Measurements from ENCODE around the gene SAP25. TPM values are rescaled to one million over a fixed set of nuclear protein-coding genes. Genes with fewer than 3 reads are reported as not detected.

SAP25 gene
- total and polyA plus RNA-seq, 2 experiments from 2014 or later: 3.8 to 4.1 TPM

DNA sequence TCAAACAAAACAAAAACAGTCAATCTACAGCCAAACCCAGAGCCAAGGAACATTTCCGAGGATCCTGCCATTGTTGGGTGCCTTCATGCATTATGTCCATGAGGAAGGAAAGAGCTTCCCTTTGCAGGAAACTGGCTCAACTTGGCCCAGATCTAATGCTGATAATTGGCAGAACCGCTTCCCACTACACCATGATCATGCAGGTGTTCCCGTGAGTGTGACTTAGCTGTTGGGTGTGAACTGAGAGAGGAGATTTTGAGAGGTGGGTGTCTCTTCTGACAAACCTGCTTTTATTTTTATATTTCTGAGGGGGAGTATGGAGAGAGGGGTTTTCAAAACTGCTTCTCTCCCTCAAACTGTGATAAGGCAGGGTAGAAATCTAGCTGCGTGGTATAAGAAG lies 14.6 kb downstream of the SAP25 start (continued):
- TF ChIP-seq, protein P1, sequence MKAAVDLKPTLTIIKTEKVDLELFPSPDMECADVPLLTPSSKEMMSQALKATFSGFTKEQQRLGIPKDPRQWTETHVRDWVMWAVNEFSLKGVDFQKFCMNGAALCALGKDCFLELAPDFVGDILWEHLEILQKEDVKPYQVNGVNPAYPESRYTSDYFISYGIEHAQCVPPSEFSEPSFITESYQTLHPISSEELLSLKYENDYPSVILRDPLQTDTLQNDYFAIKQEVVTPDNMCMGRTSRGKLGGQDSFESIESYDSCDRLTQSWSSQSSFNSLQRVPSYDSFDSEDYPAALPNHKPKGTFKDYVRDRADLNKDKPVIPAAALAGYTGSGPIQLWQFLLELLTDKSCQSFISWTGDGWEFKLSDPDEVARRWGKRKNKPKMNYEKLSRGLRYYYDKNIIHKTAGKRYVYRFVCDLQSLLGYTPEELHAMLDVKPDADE (IDR thresholded peaks at IDR 0.05): no peak
- TF ChIP-seq EZH2 (IDR thresholded peaks at IDR 0.05; ENCODE audit: low read depth, unreplicated experiment): no peak
- no peak for TF ChIP-seq ZNF114 (CRISPR knock-in tag; IDR thresholded peaks at IDR 0.05)
- TF ChIP-seq, protein P2, sequence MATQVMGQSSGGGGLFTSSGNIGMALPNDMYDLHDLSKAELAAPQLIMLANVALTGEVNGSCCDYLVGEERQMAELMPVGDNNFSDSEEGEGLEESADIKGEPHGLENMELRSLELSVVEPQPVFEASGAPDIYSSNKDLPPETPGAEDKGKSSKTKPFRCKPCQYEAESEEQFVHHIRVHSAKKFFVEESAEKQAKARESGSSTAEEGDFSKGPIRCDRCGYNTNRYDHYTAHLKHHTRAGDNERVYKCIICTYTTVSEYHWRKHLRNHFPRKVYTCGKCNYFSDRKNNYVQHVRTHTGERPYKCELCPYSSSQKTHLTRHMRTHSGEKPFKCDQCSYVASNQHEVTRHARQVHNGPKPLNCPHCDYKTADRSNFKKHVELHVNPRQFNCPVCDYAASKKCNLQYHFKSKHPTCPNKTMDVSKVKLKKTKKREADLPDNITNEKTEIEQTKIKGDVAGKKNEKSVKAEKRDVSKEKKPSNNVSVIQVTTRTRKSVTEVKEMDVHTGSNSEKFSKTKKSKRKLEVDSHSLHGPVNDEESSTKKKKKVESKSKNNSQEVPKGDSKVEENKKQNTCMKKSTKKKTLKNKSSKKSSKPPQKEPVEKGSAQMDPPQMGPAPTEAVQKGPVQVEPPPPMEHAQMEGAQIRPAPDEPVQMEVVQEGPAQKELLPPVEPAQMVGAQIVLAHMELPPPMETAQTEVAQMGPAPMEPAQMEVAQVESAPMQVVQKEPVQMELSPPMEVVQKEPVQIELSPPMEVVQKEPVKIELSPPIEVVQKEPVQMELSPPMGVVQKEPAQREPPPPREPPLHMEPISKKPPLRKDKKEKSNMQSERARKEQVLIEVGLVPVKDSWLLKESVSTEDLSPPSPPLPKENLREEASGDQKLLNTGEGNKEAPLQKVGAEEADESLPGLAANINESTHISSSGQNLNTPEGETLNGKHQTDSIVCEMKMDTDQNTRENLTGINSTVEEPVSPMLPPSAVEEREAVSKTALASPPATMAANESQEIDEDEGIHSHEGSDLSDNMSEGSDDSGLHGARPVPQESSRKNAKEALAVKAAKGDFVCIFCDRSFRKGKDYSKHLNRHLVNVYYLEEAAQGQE (IDR thresholded peaks at IDR 0.05; ENCODE audit: unreplicated experiment): no peak
- TF ChIP-seq ZNF331 (CRISPR knock-in tag; IDR thresholded peaks at IDR 0.05; ENCODE audit: low read depth): no peak
- TF ChIP-seq STAT1 (IDR thresholded peaks at IDR 0.05; ENCODE audit: unreplicated experiment): no peak

GRCh38 chr7:100556541-100556940 lies 17.2 kb downstream of the SAP25 start:
- H3K4me2 ChIP-seq: no peak overlapping the region
- Mint-ChIP-seq H3K36me3 (ENCODE audit: low read depth) (peaks cover 9% of the 10 kb centered on the region; the same call in 2 of the 3 replicates), H3K27me3 (ENCODE audit: insufficient read depth, low read depth, poor library complexity) (peaks cover 2% of the 10 kb centered on the region), H3K9me3 (no peaks in the 10 kb centered on the region; the same call in 2 of the 3 replicates), H3K4me3 (no peak overlapping the region), H3K4me1 (no peaks in the 10 kb centered on the region; the same call in 2 of the 3 replicates), H3K27ac (no peak overlapping the region)
- no peak for DNase-seq (ENCODE audit: low spot score)
- H4K20me1 ChIP-seq (replicated peaks; ENCODE audit: insufficient read depth): 0 out of 2 replicates have a peak, but pooled peaks cover 2% of the 10 kb centered on the region
- no peak for ATAC-seq
- H3K36me3 ChIP-seq (ENCODE audit: insufficient read depth): no peaks in the 10 kb centered on the region; the same call in 1 of the 2 replicates
- no peak overlapping the region for H2AFZ ChIP-seq
- no peaks in the 10 kb centered on the region for H3K79me2 ChIP-seq (replicated peaks; ENCODE audit: insufficient read depth)
- H3K27ac ChIP-seq (ENCODE audit: low read depth): 0 out of 2 replicates have a peak overlapping the region, but pooled peaks have one; percentile 26
- H3K9me2 ChIP-seq (ENCODE audit: insufficient read depth): no peaks in the 10 kb centered on the region
- no peaks in the 10 kb centered on the region for H3K27me3 ChIP-seq (ENCODE audit: insufficient read depth)
- no peak overlapping the region for H3K4me3 ChIP-seq
- no peaks in the 10 kb centered on the region for H3F3A ChIP-seq (replicated peaks; ENCODE audit: low read depth)
- no peaks in the 10 kb centered on the region for H3K4me1 ChIP-seq (ENCODE audit: insufficient read depth)
- TF ChIP-seq ZNF331 (CRISPR knock-in tag; IDR thresholded peaks at IDR 0.05; ENCODE audit: low read depth) (no peak), STAT1 (IDR thresholded peaks at IDR 0.05; ENCODE audit: unreplicated experiment) (no peak), NANOG (IDR thresholded peaks at IDR 0.05; ENCODE audit: borderline replicate concordance) (no peak), JUNB (IDR thresholded peaks at IDR 0.05; ENCODE audit: unreplicated experiment) (no peak), ZNF462 (CRISPR knock-in tag; IDR thresholded peaks at IDR 0.05) (no peak)
- TF ChIP-seq, protein P3, sequence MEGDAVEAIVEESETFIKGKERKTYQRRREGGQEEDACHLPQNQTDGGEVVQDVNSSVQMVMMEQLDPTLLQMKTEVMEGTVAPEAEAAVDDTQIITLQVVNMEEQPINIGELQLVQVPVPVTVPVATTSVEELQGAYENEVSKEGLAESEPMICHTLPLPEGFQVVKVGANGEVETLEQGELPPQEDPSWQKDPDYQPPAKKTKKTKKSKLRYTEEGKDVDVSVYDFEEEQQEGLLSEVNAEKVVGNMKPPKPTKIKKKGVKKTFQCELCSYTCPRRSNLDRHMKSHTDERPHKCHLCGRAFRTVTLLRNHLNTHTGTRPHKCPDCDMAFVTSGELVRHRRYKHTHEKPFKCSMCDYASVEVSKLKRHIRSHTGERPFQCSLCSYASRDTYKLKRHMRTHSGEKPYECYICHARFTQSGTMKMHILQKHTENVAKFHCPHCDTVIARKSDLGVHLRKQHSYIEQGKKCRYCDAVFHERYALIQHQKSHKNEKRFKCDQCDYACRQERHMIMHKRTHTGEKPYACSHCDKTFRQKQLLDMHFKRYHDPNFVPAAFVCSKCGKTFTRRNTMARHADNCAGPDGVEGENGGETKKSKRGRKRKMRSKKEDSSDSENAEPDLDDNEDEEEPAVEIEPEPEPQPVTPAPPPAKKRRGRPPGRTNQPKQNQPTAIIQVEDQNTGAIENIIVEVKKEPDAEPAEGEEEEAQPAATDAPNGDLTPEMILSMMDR (conservative IDR thresholded peaks at IDR 0.05; ENCODE audit: low read depth in 2 of 2): no peak
